ENCODE measurements around the gene WDR48.

DNA sequence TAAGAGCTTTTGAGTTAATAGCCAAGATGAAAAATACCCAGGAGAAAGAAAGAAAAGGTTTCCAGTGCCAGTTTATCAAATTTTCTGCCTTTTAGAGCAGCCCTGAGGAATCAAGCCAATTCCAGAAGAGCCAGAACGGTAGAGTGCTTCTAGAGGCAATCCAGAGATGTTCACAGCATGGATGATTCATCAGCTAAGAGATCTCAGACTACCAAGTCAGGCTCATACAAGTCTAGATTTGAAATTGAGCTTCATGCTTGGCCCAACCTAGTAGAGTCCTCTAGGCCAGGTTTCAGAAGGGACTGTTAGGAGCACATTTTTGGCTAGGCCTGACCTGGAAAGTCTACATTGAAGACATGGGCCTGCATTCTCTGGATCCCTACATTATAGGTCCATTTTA is 15.5 kb downstream of the WDR48 start:
- TF ChIP-seq, protein P1, sequence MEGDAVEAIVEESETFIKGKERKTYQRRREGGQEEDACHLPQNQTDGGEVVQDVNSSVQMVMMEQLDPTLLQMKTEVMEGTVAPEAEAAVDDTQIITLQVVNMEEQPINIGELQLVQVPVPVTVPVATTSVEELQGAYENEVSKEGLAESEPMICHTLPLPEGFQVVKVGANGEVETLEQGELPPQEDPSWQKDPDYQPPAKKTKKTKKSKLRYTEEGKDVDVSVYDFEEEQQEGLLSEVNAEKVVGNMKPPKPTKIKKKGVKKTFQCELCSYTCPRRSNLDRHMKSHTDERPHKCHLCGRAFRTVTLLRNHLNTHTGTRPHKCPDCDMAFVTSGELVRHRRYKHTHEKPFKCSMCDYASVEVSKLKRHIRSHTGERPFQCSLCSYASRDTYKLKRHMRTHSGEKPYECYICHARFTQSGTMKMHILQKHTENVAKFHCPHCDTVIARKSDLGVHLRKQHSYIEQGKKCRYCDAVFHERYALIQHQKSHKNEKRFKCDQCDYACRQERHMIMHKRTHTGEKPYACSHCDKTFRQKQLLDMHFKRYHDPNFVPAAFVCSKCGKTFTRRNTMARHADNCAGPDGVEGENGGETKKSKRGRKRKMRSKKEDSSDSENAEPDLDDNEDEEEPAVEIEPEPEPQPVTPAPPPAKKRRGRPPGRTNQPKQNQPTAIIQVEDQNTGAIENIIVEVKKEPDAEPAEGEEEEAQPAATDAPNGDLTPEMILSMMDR (IDR thresholded peaks at IDR 0.05; ENCODE audit: borderline replicate concordance, extremely low read depth, low read length, poor library complexity, severe bottlenecking) = no peak
- no peak for TF ChIP-seq EZH2 (IDR thresholded peaks at IDR 0.05; ENCODE audit: borderline replicate concordance, low read depth, low read length, severe bottlenecking)
